Measurements from ENCODE around the gene GABBR2.

The GABBR2 gene

DNA sequence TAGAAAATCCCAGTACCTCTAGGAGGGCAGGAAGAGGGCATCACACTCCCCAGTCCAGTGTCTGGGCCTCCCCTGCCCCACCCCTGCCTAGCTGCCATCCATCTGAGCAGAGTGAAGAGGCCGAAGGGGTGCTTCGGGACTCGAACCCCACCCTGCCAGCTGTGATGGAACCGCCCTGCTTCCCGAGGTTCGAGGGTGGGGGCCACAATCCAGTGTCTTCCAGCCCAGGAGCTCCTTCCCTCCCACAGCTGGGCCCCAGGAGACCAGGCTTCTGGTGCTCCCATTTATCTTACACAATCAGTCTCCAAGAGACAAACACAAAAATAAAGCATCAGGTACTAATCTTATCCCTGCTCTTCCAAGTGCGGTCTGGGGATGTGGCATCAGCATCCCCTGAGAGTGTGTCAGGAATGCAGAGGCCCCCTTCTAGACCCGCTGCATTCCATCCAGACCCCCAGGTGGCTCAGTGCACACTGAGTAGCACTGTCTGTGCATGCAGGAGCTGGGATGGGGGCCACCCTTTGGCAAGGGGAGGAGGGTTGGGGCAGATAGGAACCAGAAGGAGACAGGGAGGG is 330.4 kb downstream of the GABBR2 start:
- Histone ChIP-seq H3K4me3 (ENCODE audit: low read depth, low read length) (no peak overlapping the region), H3K4ac (ENCODE audit: low read depth, low read length) (no peak overlapping the region), H3K9ac (ENCODE audit: low read length) (no peak overlapping the region), H3K23ac (ENCODE audit: low read length) (no peak overlapping the region), H3K27ac (ENCODE audit: low read depth, low read length) (no peak overlapping the region), H2AFZ (ENCODE audit: insufficient read depth, low read length, poor library complexity) (no peak overlapping the region), H3K4me2 (ENCODE audit: low read length) (no peak overlapping the region), H3K79me1 (ENCODE audit: low read length) (no peaks in the 10 kb centered on the region), H3K79me2 (ENCODE audit: control insufficient read depth, insufficient read depth, low read length, poor library complexity) (no peaks in the 10 kb centered on the region), H2AK5ac (ENCODE audit: low read length) (no peak overlapping the region), H3K14ac (ENCODE audit: low read length) (no peak overlapping the region), H3K27me3 (ENCODE audit: insufficient read depth, low read length) (no peaks in the 10 kb centered on the region), H4K8ac (ENCODE audit: low read depth, low read length) (no peak overlapping the region), H3K36me3 (ENCODE audit: control insufficient read depth in 1 of 2, insufficient read depth in 2 of 2, low read length in 2 of 2) (no peaks in the 10 kb centered on the region), H3K18ac (ENCODE audit: low read length) (no peak overlapping the region), H4K91ac (ENCODE audit: low read depth, low read length) (no peak overlapping the region), H2BK5ac (ENCODE audit: low read depth, low read length, poor library complexity) (no peak overlapping the region), H2BK120ac (ENCODE audit: insufficient read depth, low read length, poor library complexity) (no peak overlapping the region), H4K12ac (ENCODE audit: low read depth, low read length) (no peak overlapping the region), H2BK12ac (ENCODE audit: low read length) (no peak overlapping the region), H3K4me1 (ENCODE audit: control insufficient read depth in 1 of 2, insufficient read depth in 2 of 2, low read length in 2 of 2) (peaks cover 8 to 11% of the 10 kb centered on the region in 2 experiments), H3K9me3 (ENCODE audit: insufficient read depth, low read depth, low read length) (peaks cover 2% of the 10 kb centered on the region)
- no peak for DNase-seq
- no CpG with 5 or more reads among the region's 8 CpGs for WGBS (ENCODE audit: extremely low coverage, insufficient coverage, insufficient read length)

GRCh38 chr9:98375138-98375726 is 333.5 kb downstream of the GABBR2 start:
- Histone ChIP-seq H3K27me3 (ENCODE audit: insufficient read depth, low read length) (no peaks in the 10 kb centered on the region), H3K79me2 (ENCODE audit: control insufficient read depth, insufficient read depth, low read length, poor library complexity) (no peaks in the 10 kb centered on the region), H4K8ac (ENCODE audit: low read depth, low read length) (no peak overlapping the region), H2AK5ac (ENCODE audit: low read length) (no peak overlapping the region), H3K4me3 (ENCODE audit: low read depth, low read length) (no peak overlapping the region), H3K14ac (ENCODE audit: low read length) (no peak overlapping the region), H3K27ac (ENCODE audit: low read depth, low read length) (no peak overlapping the region), H2AFZ (ENCODE audit: insufficient read depth, low read length, poor library complexity) (no peak overlapping the region), H3K18ac (ENCODE audit: low read length) (no peak overlapping the region), H3K9me3 (ENCODE audit: insufficient read depth, low read depth, low read length) (peaks cover 2% of the 10 kb centered on the region), H3K23ac (ENCODE audit: low read length) (no peak overlapping the region), H2BK12ac (ENCODE audit: low read length) (no peak overlapping the region), H2BK5ac (ENCODE audit: low read depth, low read length, poor library complexity) (no peak overlapping the region), H2BK120ac (ENCODE audit: insufficient read depth, low read length, poor library complexity) (no peak overlapping the region), H4K12ac (ENCODE audit: low read depth, low read length) (no peak overlapping the region), H3K4me1 (ENCODE audit: control insufficient read depth in 1 of 2, insufficient read depth in 2 of 2, low read length in 2 of 2) (peaks cover 8 to 11% of the 10 kb centered on the region in 2 experiments), H3K4me2 (ENCODE audit: low read length) (no peak overlapping the region), H3K4ac (ENCODE audit: low read depth, low read length) (no peak overlapping the region), H3K79me1 (ENCODE audit: low read length) (no peaks in the 10 kb centered on the region), H4K91ac (ENCODE audit: low read depth, low read length) (no peak overlapping the region), H3K36me3 (ENCODE audit: control insufficient read depth in 1 of 2, insufficient read depth in 2 of 2, low read length in 2 of 2) (no peaks in the 10 kb centered on the region), H3K9ac (ENCODE audit: low read length) (no peak overlapping the region)
- DNase-seq = peak; percentile 68 to 82
- no CpG with 5 or more reads among the region's 3 CpGs for whole genome bisulfite sequencing (ENCODE audit: extremely low coverage, insufficient coverage, insufficient read length)

- no peak overlapping the region for H4K8ac ChIP-seq (ENCODE audit: low read depth, low read length)
- no peak overlapping the region for H3K4me2 ChIP-seq (ENCODE audit: low read length)
- H3K18ac ChIP-seq (ENCODE audit: low read length) = no peak overlapping the region
- no peaks in the 10 kb centered on the region for H3K79me2 ChIP-seq (ENCODE audit: control insufficient read depth, insufficient read depth, low read length, poor library complexity)
- H2BK12ac ChIP-seq (ENCODE audit: low read length) = no peak overlapping the region
- no peaks in the 10 kb centered on the region for H3K36me3 ChIP-seq (ENCODE audit: control insufficient read depth in 1 of 2, insufficient read depth in 2 of 2, low read length in 2 of 2)
- WGBS (ENCODE audit: extremely low coverage, insufficient coverage, insufficient read length) = no CpG with 5 or more reads among the region's 10 CpGs
- H3K79me1 ChIP-seq (ENCODE audit: low read length) = no peaks in the 10 kb centered on the region
- no peak overlapping the region for H3K14ac ChIP-seq (ENCODE audit: low read length)
- H3K4ac ChIP-seq (ENCODE audit: low read depth, low read length) = no peak overlapping the region
- no peak overlapping the region for H2AK5ac ChIP-seq (ENCODE audit: low read length)
- no peak overlapping the region for H2AFZ ChIP-seq (ENCODE audit: insufficient read depth, low read length, poor library complexity)
- peaks cover 2% of the 10 kb centered on the region for H3K9me3 ChIP-seq (ENCODE audit: insufficient read depth, low read depth, low read length)
- no peak overlapping the region for H3K27ac ChIP-seq (ENCODE audit: low read depth, low read length)
- H3K4me1 ChIP-seq (ENCODE audit: control insufficient read depth in 1 of 2, insufficient read depth in 2 of 2, low read length in 2 of 2) = peaks cover 8 to 11% of the 10 kb centered on the region in 2 experiments
- H4K12ac ChIP-seq (ENCODE audit: low read depth, low read length) = no peak overlapping the region
- DNase-seq = peak; percentile 82
- no peak overlapping the region for H2BK5ac ChIP-seq (ENCODE audit: low read depth, low read length, poor library complexity)
- H2BK120ac ChIP-seq (ENCODE audit: insufficient read depth, low read length, poor library complexity) = no peak overlapping the region
- H3K27me3 ChIP-seq (ENCODE audit: insufficient read depth, low read length) = no peaks in the 10 kb centered on the region
- H3K4me3 ChIP-seq (ENCODE audit: low read depth, low read length) = no peak overlapping the region
- no peak overlapping the region for H3K23ac ChIP-seq (ENCODE audit: low read length)
- no peak overlapping the region for H3K9ac ChIP-seq (ENCODE audit: low read length)
- no peak overlapping the region for H4K91ac ChIP-seq (ENCODE audit: low read depth, low read length)
Observed at GRCh38 chr9:98374385-98375051, 334.2 kb downstream of the GABBR2 start.

- peaks cover 8 to 11% of the 10 kb centered on the region in 2 experiments for H3K4me1 ChIP-seq (ENCODE audit: control insufficient read depth in 1 of 2, insufficient read depth in 2 of 2, low read length in 2 of 2)
- H4K8ac ChIP-seq (ENCODE audit: low read depth, low read length) = no peak overlapping the region
- H3K4me2 ChIP-seq (ENCODE audit: low read length) = no peak overlapping the region
- H2BK120ac ChIP-seq (ENCODE audit: insufficient read depth, low read length, poor library complexity) = no peak overlapping the region
- H3K36me3 ChIP-seq (ENCODE audit: control insufficient read depth in 1 of 2, insufficient read depth in 2 of 2, low read length in 2 of 2) = no peaks in the 10 kb centered on the region
- H3K79me2 ChIP-seq (ENCODE audit: control insufficient read depth, insufficient read depth, low read length, poor library complexity) = no peaks in the 10 kb centered on the region
- no peak overlapping the region for H2BK12ac ChIP-seq (ENCODE audit: low read length)
- no peaks in the 10 kb centered on the region for H3K27me3 ChIP-seq (ENCODE audit: insufficient read depth, low read length)
- H3K27ac ChIP-seq (ENCODE audit: low read depth, low read length) = no peak overlapping the region
- no peak overlapping the region for H3K9ac ChIP-seq (ENCODE audit: low read length)
- no peak overlapping the region for H2BK5ac ChIP-seq (ENCODE audit: low read depth, low read length, poor library complexity)
- no peak overlapping the region for H4K12ac ChIP-seq (ENCODE audit: low read depth, low read length)
- peak in 1 of 2 donors; percentile 52 for DNase-seq
- no peaks in the 10 kb centered on the region for H3K9me3 ChIP-seq (ENCODE audit: insufficient read depth, low read depth, low read length)
- no peak overlapping the region for H3K4me3 ChIP-seq (ENCODE audit: low read depth, low read length)
- no peak overlapping the region for H3K14ac ChIP-seq (ENCODE audit: low read length)
- H3K4ac ChIP-seq (ENCODE audit: low read depth, low read length) = no peak overlapping the region
- H4K91ac ChIP-seq (ENCODE audit: low read depth, low read length) = no peak overlapping the region
- no peak overlapping the region for H2AFZ ChIP-seq (ENCODE audit: insufficient read depth, low read length, poor library complexity)
- no peak overlapping the region for H3K23ac ChIP-seq (ENCODE audit: low read length)
- H2AK5ac ChIP-seq (ENCODE audit: low read length) = no peak overlapping the region
- H3K18ac ChIP-seq (ENCODE audit: low read length) = no peak overlapping the region
- H3K79me1 ChIP-seq (ENCODE audit: low read length) = no peaks in the 10 kb centered on the region
Observed at GRCh38 chr9:98373609-98374008, 335.1 kb downstream of the GABBR2 start.

All from trophoblast cell (in vitro differentiated cells and primary cell).